GM18517 (cell line): Measurements from ENCODE around the gene LRRC8A.
"Not testable (repeated sequence)": the region's sequence is repeated elsewhere in the genome, so short reads cannot be mapped to it uniquely, and the experiment has no call there.

Source experiments
- ATAC-seq: cut with Tn5 transposase; IDR thresholded peaks from one replicate; pipeline ENCODE4 v1.9.1; 2021; ENCODE audit warnings: mild to moderate bottlenecking, moderate library complexity; ENCODE audit not compliant: unreplicated experiment

Gene LRRC8A

GRCh38 chr9:128947277-128947526 is 65.3 kb downstream of the LRRC8A start:
- no peak for ATAC-seq

DNA sequence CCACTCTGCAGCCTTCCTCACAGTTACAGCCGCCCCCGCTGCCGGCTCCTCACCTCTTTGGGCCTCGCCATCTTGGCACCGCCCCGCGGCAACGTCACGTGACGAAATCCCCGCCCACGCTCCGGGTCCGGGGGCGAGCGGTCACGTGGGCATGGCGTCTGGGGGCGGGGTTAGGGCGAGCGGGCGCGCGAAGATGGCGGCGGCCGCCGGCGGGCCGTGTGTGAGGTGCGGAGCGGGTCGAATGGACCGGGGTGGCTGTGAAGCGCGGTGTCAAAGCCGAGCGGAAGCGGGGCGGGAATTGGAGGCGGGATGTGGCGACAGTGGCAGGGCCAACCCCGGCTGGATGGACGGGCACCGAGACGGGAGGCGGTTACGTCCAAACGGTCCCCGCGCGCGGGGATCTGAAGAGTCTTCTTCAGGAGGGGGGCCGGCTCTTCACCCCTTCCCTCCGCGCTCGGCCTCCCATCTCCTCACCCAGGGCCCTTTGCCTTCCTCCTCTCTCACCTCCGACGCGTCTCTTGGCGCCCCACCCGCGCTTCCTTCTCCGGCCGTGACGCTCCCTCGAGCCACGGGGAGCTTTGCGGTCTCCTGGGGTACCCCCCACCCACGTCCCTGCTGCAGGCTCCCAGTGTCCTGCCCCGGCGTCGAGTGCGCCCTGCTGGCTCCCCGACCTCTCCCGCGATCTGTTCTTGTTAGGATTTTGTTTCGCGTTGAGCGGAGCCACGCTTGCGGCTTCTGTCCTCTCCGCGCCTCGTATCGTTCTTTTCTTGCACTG is 65.8 kb downstream of the LRRC8A start, which contains the start of the genes DOLK and NUP188:
TSS of gene DOLK (minus strand) at position 77 of the 775 bp plus-strand sequence. CDS start 300 bp downstream, outside the sequence.
TSS of gene NUP188 (plus strand) at position 173 of the 775 bp plus-strand sequence. CDS start at position 194, 21 bp downstream.
- peak; percentile 62 for ATAC-seq

- ATAC-seq, result not testable (repeated sequence)
Observed at GRCh38 chr9:128961403-128961802, 79.5 kb downstream of the LRRC8A start.
